ENCODE measurements around the gene PSMD6.

The PSMD6 gene

DNA sequence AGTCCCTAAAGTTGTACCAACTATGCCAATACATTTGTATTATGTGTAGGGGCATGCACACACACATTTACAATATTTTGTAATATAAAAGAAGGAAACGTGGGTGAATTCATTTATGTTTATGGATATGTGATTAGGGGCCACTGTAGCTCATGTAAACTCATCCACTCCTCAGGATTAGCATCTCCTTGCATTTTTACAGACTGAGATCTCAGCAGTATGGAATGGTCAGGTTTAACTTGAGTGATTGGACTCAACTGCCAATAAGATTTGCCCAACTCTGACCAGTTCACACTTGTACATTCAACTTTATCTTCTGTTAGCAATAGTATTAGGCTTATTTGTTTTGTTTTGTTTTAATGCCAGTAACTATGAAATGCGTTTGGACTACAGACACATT, 36.5 kb downstream of the PSMD6 start:
- DNase-seq (ENCODE audit: low read depth), result no peak
- H3K4me3 ChIP-seq (ENCODE audit: low read depth, low read length), result no peak overlapping the region
- TF ChIP-seq, protein P1, sequence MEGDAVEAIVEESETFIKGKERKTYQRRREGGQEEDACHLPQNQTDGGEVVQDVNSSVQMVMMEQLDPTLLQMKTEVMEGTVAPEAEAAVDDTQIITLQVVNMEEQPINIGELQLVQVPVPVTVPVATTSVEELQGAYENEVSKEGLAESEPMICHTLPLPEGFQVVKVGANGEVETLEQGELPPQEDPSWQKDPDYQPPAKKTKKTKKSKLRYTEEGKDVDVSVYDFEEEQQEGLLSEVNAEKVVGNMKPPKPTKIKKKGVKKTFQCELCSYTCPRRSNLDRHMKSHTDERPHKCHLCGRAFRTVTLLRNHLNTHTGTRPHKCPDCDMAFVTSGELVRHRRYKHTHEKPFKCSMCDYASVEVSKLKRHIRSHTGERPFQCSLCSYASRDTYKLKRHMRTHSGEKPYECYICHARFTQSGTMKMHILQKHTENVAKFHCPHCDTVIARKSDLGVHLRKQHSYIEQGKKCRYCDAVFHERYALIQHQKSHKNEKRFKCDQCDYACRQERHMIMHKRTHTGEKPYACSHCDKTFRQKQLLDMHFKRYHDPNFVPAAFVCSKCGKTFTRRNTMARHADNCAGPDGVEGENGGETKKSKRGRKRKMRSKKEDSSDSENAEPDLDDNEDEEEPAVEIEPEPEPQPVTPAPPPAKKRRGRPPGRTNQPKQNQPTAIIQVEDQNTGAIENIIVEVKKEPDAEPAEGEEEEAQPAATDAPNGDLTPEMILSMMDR (IDR thresholded peaks at IDR 0.05; ENCODE audit: control insufficient read depth, extremely low read depth, insufficient read depth), result no peak

DNA sequence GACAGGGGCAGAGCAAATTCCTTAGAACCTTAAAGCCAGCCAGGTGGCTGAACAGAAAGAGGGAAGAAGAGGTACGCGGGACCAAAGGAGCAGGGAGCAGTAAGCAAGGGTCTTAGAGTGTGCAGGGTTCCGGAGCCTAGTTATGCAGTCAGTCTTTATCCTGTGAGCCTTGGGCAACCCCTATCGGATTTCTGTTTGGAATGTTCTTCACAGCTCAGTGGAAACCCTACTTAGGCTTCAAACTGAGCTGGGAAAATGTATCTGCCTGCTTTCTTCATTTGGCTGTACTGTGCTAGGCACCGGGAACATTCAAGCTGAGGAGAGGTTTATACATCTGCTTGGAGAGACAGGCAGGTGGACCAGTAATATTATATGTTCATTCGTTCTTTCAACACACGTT, 37.1 kb downstream of the PSMD6 start:
- no peak overlapping the region for H3K4me3 ChIP-seq (ENCODE audit: low read depth, low read length)
- TF ChIP-seq, protein P1 (IDR thresholded peaks at IDR 0.05; ENCODE audit: control insufficient read depth, extremely low read depth, insufficient read depth), result no peak
- no peak for DNase-seq (ENCODE audit: low read depth)

DNA sequence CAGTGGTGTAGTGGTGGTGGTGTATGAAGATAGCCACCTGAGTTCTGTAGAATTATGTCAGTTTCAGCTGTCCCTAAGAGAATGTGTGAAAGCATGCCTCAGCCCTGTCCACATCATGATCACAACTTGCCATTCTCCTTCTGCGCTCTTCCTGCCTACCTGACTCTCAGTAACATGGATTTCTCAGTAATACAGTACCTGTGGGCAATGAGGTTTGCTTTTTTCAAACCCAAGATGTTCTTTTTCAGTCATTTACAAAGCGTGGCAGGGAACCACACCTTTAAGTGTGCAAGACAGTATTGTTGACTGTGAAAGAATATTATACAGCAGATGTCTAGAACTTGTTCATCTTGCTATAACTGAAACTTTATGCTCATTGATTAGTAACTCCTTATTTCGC, 38.9 kb downstream of the PSMD6 start:
- TF ChIP-seq, protein P1 (IDR thresholded peaks at IDR 0.05; ENCODE audit: control insufficient read depth, extremely low read depth, insufficient read depth), result no peak
- no peak overlapping the region for H3K4me3 ChIP-seq (ENCODE audit: low read depth, low read length)
- DNase-seq (ENCODE audit: low read depth), result no peak

DNA sequence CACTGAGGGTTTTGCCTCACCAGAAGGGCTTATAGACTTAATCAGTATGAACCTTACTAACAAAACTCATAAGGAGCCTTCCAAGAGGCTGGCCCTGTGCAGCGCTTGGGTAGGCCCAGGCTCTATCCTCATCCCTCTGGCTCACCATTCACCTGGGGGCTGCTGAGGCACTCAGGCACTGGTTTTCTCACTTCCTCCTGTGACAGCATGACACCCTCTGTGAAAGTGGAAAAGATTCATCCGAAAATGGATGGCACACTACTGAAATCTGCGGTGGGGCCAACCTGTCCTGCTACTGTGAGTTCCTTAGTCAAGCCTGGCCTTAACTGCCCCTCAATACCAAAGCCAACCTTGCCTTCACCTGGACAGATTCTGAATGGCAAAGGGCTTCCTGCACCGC, 41.3 kb downstream of the PSMD6 start:
- TF ChIP-seq, protein P1 (IDR thresholded peaks at IDR 0.05; ENCODE audit: control insufficient read depth, extremely low read depth, insufficient read depth), result no peak
- no peak for DNase-seq (ENCODE audit: low read depth)
- H3K4me3 ChIP-seq (ENCODE audit: low read depth, low read length), result no peak overlapping the region

DNA sequence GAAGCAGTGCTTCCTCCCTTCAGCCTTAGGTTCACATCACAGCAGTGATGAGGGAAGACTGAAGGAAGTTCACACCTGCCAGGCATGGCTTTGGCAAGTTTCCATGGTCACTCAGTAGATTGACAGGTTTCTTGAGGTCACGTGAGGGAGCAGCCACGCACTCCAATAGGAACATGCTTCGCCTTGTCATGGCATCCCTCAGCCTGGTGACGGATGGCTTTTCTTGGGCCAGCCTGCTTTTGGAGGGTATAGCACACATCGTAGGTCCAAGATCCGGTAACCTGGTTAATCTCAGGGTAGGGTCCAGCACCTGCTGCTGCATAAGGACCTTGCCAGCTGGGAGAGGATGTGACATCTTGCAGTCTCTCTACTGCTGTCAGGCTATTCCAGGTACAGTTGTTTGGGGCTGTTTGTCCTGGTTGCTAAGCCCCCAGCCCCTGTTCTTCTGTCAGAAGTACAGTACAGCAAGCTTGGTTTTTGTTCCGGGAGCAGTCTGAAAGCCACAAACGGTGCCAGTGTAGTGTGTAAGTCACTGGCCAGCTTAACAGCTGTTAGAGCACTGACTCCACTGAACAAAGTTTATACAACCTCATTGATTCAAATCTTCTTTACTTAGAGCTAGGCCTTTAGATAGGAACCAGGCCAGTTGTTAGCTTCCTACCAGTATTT, 42.3 kb downstream of the PSMD6 start:
- no peak overlapping the region for H3K4me3 ChIP-seq (ENCODE audit: low read depth, low read length)
- TF ChIP-seq, protein P1 (IDR thresholded peaks at IDR 0.05; ENCODE audit: control insufficient read depth, extremely low read depth, insufficient read depth), result no peak
- no peak for DNase-seq (ENCODE audit: low read depth)

DNA sequence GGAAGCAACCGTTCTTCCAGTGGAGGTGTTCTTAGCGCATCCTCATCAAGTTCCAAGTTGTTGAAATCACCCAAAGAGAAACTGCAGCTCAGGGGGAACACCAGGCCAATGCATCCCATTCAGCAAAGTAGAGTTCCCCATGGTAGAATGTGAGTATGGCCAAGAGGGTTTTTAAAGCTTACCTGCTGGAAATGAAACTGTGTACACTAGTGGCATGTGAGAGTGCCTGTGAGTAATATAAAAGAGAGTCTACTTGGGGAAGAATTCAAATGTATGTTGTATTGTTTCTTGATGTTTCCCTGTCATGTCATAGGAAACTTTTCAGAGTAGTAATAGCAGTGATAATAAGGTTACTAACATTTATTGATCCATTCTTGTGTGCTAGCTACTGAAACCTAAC, 43.3 kb downstream of the PSMD6 start:
- TF ChIP-seq, protein P1 (IDR thresholded peaks at IDR 0.05; ENCODE audit: control insufficient read depth, extremely low read depth, insufficient read depth), result no peak
- H3K4me3 ChIP-seq (ENCODE audit: low read depth, low read length), result no peak overlapping the region

More for the DNA sequence above, 43.3 kb downstream of the PSMD6 start:
- no peak for DNase-seq (ENCODE audit: low read depth)
